ENCODE results near the gene ANK2. TPM values are rescaled to one million over a fixed set of nuclear protein-coding genes. Genes with fewer than 3 reads are reported as not detected.

ANK2 gene
- total RNA-seq, 1 experiment from 2014 or later: 5.5 TPM

DNA sequence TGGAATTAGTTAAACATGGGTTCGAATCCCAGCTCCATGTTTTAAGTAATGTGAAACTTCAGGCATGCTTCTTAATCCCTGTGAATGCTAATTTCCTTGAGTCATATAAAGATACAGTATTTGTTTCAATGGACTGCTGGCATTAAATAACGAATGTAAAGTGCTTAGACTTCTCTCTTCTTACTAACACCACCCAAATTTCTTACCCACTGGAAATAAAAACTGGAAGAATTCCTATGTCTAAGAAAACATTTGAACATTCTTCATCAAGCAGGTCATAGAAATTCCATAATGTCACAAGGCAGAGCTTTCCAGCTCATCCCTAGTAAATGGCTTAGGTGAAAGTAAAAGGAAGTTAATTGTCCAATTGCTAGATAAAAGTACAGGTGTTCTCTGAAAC is 172.5 kb downstream of the ANK2 start:
- Histone ChIP-seq H3K27ac (ENCODE audit: low read length) (no peak overlapping the region), H3K9me3 (ENCODE audit: control insufficient read depth, insufficient read depth, low read depth, low read length) (no peaks in the 10 kb centered on the region), H3K36me3 (ENCODE audit: control insufficient read depth, insufficient read depth, low read length) (no peaks in the 10 kb centered on the region), H3K4me1 (ENCODE audit: control insufficient read depth, insufficient read depth, low read length) (no peaks in the 10 kb centered on the region), H3K27me3 (ENCODE audit: control insufficient read depth, insufficient read depth, low read length) (no peaks in the 10 kb centered on the region), H3K4me3 (ENCODE audit: low read depth in 2 of 2, low read length in 2 of 2) (no peak overlapping the region)
- ATAC-seq (no peak), DNase-seq (ENCODE audit: low read depth, low spot score) (no peak)
- TF ChIP-seq, protein P1, sequence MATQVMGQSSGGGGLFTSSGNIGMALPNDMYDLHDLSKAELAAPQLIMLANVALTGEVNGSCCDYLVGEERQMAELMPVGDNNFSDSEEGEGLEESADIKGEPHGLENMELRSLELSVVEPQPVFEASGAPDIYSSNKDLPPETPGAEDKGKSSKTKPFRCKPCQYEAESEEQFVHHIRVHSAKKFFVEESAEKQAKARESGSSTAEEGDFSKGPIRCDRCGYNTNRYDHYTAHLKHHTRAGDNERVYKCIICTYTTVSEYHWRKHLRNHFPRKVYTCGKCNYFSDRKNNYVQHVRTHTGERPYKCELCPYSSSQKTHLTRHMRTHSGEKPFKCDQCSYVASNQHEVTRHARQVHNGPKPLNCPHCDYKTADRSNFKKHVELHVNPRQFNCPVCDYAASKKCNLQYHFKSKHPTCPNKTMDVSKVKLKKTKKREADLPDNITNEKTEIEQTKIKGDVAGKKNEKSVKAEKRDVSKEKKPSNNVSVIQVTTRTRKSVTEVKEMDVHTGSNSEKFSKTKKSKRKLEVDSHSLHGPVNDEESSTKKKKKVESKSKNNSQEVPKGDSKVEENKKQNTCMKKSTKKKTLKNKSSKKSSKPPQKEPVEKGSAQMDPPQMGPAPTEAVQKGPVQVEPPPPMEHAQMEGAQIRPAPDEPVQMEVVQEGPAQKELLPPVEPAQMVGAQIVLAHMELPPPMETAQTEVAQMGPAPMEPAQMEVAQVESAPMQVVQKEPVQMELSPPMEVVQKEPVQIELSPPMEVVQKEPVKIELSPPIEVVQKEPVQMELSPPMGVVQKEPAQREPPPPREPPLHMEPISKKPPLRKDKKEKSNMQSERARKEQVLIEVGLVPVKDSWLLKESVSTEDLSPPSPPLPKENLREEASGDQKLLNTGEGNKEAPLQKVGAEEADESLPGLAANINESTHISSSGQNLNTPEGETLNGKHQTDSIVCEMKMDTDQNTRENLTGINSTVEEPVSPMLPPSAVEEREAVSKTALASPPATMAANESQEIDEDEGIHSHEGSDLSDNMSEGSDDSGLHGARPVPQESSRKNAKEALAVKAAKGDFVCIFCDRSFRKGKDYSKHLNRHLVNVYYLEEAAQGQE (IDR thresholded peaks at IDR 0.05; ENCODE audit: insufficient read depth in 1 of 2, low read depth in 2 of 2, low read length in 1 of 2): no peak
- no peak for TF ChIP-seq POLR2AphosphoS5 (IDR thresholded peaks at IDR 0.05; ENCODE audit: low read depth, low read length)
- in situ Hi-C loops (cut with HindIII; ENCODE audit: low pct_unique_long_range_greater_than_20kb, low sequenced_read_pairs) (no loop called here), intact Hi-C loops (cut with micrococcal nuclease; ENCODE audit: unreplicated experiment) (no loop called here)
- POLR2A ChIA-PET: no interaction called here
- BruUV-seq (replicated peaks): no TSS peak
- CTCF ChIA-PET: no interaction called here

DNA sequence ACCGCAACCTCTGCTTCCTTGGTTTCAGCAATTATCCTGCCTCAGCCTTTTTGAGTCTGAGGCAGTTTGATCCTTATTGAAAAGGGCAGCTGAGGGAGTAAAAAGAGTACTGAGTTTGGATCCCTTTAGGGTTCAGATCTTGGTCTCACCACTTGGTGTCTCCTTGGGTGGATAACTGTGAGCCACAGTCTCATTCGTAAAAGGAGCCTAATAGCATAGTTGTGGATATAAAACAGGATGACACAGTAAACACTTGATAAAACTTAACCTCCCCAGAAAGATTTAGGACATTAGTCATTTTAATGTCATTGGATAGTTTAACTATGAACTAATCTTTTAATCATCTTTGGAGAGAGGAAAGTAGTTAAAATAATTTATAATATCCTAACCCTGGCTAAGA is 173.0 kb downstream of the ANK2 start:
- no peak for TF ChIP-seq TCF7L2 (IDR thresholded peaks at IDR 0.05; ENCODE audit: low read depth, low read length)
- no peak for TF ChIP-seq CTCF (IDR thresholded peaks at IDR 0.05)
- TF ChIP-seq POLR2AphosphoS5 (IDR thresholded peaks at IDR 0.05; ENCODE audit: low read depth, low read length): no peak
- TF ChIP-seq SIN3A (IDR thresholded peaks at IDR 0.05; ENCODE audit: borderline replicate concordance, insufficient read depth, low read depth, low read length): no peak
- TF ChIP-seq, protein P1 (IDR thresholded peaks at IDR 0.05; ENCODE audit: insufficient read depth in 1 of 2, low read depth in 2 of 2, low read length in 1 of 2): no peak

More for the DNA sequence above, 173.0 kb downstream of the ANK2 start:
- ChIA-PET CTCF (no interaction called here), POLR2A (no interaction called here)
- no TSS peak for BruUV-seq (replicated peaks)
- no peaks in the 10 kb centered on the region for H3K27me3 ChIP-seq (ENCODE audit: control insufficient read depth, insufficient read depth, low read length)
- no peak for ATAC-seq
- H3K4me3 ChIP-seq (ENCODE audit: low read depth in 2 of 2, low read length in 2 of 2): no peak overlapping the region
- no peaks in the 10 kb centered on the region for H3K36me3 ChIP-seq (ENCODE audit: control insufficient read depth, insufficient read depth, low read length)
- intact Hi-C loops (cut with micrococcal nuclease; ENCODE audit: unreplicated experiment): no loop called here
- in situ Hi-C loops (cut with HindIII; ENCODE audit: low pct_unique_long_range_greater_than_20kb, low sequenced_read_pairs): no loop called here
- no peak for DNase-seq (ENCODE audit: low read depth, low spot score)
- H3K27ac ChIP-seq (ENCODE audit: low read length): no peak overlapping the region
- no peaks in the 10 kb centered on the region for H3K9me3 ChIP-seq (ENCODE audit: control insufficient read depth, insufficient read depth, low read depth, low read length)
- H3K4me1 ChIP-seq (ENCODE audit: control insufficient read depth, insufficient read depth, low read length): no peaks in the 10 kb centered on the region

Data from Panc1 (cell line).